Type B pancreatic cell (in vitro differentiated cells): ENCODE data around the gene HELZ. TPM values are rescaled to one million over a fixed set of nuclear protein-coding genes. Genes with fewer than 3 reads are reported as not detected.
"Not testable (repeated sequence)": the region's sequence is repeated elsewhere in the genome, so short reads cannot be mapped to it uniquely, and the experiment has no call there.

Experiments
- DNase-seq: peaks from one replicate; pipeline ENCODE4 v3.0.0; 2021; ENCODE audit warnings: mixed read lengths; ENCODE audit not compliant: unreplicated experiment; ENCODE audit errors: extremely low spot score
- H3K27ac Mint-ChIP-seq: 2 replicates; pipeline ENCODE4 v1.8.0; 2021; ENCODE audit warnings: mild to moderate bottlenecking, mixed read lengths
- H3K27me3 Mint-ChIP-seq: 2 replicates; pipeline ENCODE4 v1.8.0; 2021; ENCODE audit warnings: mixed read lengths
- H3K36me3 Mint-ChIP-seq: 2 replicates; pipeline ENCODE4 v1.8.0; 2021; ENCODE audit warnings: mixed read lengths
- H3K4me1 Mint-ChIP-seq: one replicate; pipeline ENCODE4 v1.8.0; 2021; ENCODE audit warnings: mixed read lengths; ENCODE audit not compliant: unreplicated experiment
- H3K4me3 Mint-ChIP-seq: 2 replicates; pipeline ENCODE4 v1.8.0; 2021; ENCODE audit warnings: mild to moderate bottlenecking, mixed read lengths
- H3K9me3 Mint-ChIP-seq: 2 replicates; pipeline ENCODE4 v1.8.0; 2021; ENCODE audit warnings: mixed read lengths
- CTCF ChIP-seq: fragments of 200-600 bp; sonication (generic); conservative IDR thresholded peaks from 2 replicates; pipeline ENCODE4 v1.5.0; 2021; ENCODE audit warnings: antibody characterized with exemption, mild to moderate bottlenecking
- total RNA-seq: library from RNA; stranded (reverse); gene quantifications from 2 replicates; pipeline ENCODE4 v1.2.1, GENCODE V29; 2021; ENCODE audit warnings: low replicate concordance

HELZ gene
- total RNA-seq, 1 donor from 2014 or later: 55.1 TPM

DNA sequence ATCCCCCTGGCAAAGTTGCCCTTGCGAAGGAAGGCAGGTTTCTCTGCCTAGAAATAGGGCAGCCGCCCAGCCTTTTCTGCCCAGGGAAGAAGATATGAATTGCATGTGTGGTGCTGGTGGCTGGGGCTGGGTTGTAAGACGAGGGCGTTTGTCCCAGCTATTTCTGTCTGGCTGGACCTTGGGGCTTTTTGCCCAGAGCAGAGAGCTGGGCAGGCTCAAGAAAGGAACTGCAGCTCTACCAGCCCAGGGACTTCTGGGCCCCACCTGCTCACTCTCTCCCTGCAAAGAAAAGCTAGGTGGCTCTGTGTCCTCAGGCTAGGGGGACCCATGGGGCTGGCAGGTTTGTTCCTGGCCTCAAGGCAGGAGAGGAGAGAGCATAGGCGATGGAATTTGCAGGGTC, 200.1 kb downstream of the HELZ start:
- H3K4me1 Mint-ChIP-seq: peaks cover 8% of the 10 kb centered on the region
- TF ChIP-seq CTCF: no peak
- peaks cover 3% of the 10 kb centered on the region for H3K27me3 Mint-ChIP-seq
- no peak for DNase-seq
- H3K9me3 Mint-ChIP-seq: peaks cover 8% of the 10 kb centered on the region
- H3K36me3 Mint-ChIP-seq: no peaks in the 10 kb centered on the region
- H3K4me3 Mint-ChIP-seq: no peak overlapping the region
- H3K27ac Mint-ChIP-seq: no peak overlapping the region

DNA sequence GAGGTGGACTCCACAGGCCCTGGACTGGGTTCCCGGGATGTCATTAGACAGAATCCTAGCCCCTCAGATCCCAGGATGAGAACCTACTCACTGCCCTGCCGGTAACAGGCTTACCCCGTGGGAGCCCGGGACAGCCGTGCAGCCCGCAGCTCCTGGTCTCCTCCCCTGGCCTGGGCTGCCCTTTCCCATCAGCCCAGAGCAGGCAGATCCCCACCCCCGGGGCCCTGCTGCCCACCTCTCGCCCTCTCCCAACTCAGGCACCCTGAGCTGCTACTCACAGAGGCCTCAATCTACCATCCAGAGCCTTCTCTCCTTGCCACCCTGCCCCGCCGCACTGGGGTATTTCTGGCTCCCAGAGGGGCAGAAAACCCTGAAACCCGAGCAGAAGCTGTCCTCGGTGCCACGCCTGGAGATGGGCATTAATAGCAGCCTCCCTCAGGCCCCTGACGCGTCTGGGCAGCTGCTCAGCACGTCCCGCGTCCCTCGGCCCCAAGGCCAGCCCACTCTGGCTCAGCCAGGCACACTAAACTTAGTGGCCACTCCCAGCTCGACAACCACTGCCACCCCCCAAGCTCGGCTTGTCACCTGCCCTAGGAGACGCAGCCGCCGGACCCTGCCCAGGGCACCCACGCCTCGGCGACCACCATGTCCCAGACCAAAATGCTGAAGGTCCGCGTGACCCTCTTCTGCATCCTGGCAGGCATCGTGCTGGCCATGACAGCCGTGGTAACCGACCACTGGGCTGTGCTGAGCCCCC, 200.8 kb downstream of the HELZ start, which contains the start of gene CACNG1:
Gene CACNG1, plus strand, starts transcription at position 539 of the 757 bp plus-strand sequence. Its CDS starts 107 bp downstream, at position 646.
- no peaks in the 10 kb centered on the region for H3K36me3 Mint-ChIP-seq
- TF ChIP-seq CTCF: no peak
- no peak for DNase-seq
- H3K4me1 Mint-ChIP-seq: peaks cover 8% of the 10 kb centered on the region
- peaks cover 8% of the 10 kb centered on the region for H3K9me3 Mint-ChIP-seq
- H3K27ac Mint-ChIP-seq: no peak within 1 kb of the TSS
- no peak within 1 kb of the TSS for H3K4me3 Mint-ChIP-seq
- peaks cover 3% of the 10 kb centered on the region for H3K27me3 Mint-ChIP-seq

DNA sequence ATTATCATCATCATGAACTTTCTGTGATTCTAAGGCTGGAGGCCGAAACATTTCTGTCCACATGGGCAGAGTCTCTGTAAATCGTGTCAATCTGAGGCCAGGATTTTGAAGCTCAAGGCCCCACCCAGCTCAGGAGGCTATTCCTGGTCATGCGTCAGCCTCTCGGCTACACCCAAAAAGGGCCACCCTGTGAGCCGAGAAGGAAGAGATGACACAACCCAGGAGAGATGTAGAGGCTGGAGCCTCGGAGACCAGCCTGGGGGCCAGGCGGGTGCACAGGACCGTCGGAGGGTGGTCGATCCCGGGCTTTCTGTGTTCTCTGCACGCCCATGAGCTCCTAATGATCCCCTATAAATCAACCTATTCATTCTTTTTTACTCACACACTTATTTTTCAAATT, 201.7 kb downstream of the HELZ start:
- Mint-ChIP-seq H3K27me3 (peaks cover 3% of the 10 kb centered on the region), H3K27ac (peak overlapping the region; percentile 64), H3K9me3 (no peaks in the 10 kb centered on the region), H3K4me1 (peaks cover 8% of the 10 kb centered on the region), H3K4me3 (no peak overlapping the region), H3K36me3 (no peaks in the 10 kb centered on the region)
- no peak for TF ChIP-seq CTCF
- DNase-seq: no peak

GRCh38 chr17:67041941-67042899, 202.8 kb downstream of the HELZ start:
- Mint-ChIP-seq H3K36me3 (no peaks in the 10 kb centered on the region), H3K27me3 (peaks cover 3% of the 10 kb centered on the region), H3K27ac (no peak overlapping the region), H3K9me3 (no peaks in the 10 kb centered on the region), H3K4me1 (peaks cover 8% of the 10 kb centered on the region), H3K4me3 (no peak overlapping the region)
- no peak for TF ChIP-seq CTCF
- no peak for DNase-seq

GRCh38 chr17:67041531-67041930, 203.5 kb downstream of the HELZ start:
- peaks cover 3% of the 10 kb centered on the region for H3K27me3 Mint-ChIP-seq
- no peak for DNase-seq

GRCh38 chr17:67041119-67041518, 203.9 kb downstream of the HELZ start:
- not testable (repeated sequence) for DNase-seq, H3K4me3 Mint-ChIP-seq, H3K36me3 Mint-ChIP-seq, H3K27me3 Mint-ChIP-seq, H3K4me1 Mint-ChIP-seq, H3K27ac Mint-ChIP-seq, H3K9me3 Mint-ChIP-seq

More at GRCh38 chr17:67041531-67041930, 203.5 kb downstream of the HELZ start:
- Mint-ChIP-seq H3K36me3 (no peaks in the 10 kb centered on the region), H3K9me3 (no peaks in the 10 kb centered on the region), H3K4me3 (no peak overlapping the region), H3K4me1 (peaks cover 8% of the 10 kb centered on the region), H3K27ac (no peak overlapping the region)
- no peak for TF ChIP-seq CTCF
